Mucosa of rectum (tissue), 2 donors: ENCODE data around the gene ICE2.
A peak's percentile ranks its signal among the peaks of the same experiment; 100 is the strongest.

ENCODE experiments used
- H3K27ac ChIP-seq, 2 donors: one replicate each; pipeline ENCODE4 v1.7.0; 2013; ENCODE audit warnings: inconsistent platforms in 2 of 2, low read depth in 2 of 2, low read length in 2 of 2
- H3K27me3 ChIP-seq, 2 donors: one replicate each; pipeline ENCODE4 v1.7.0; 2013; ENCODE audit warnings: low read length in 2 of 2; ENCODE audit not compliant: control insufficient read depth in 2 of 2, insufficient read depth in 2 of 2
- H3K36me3 ChIP-seq, 2 donors: one replicate each; pipeline ENCODE4 v1.7.0; 2013; ENCODE audit warnings: low read length in 2 of 2; ENCODE audit not compliant: control insufficient read depth in 2 of 2, insufficient read depth in 2 of 2
- H3K4me1 ChIP-seq, 2 donors: one replicate each; pipeline ENCODE4 v1.7.0; 2013; ENCODE audit warnings: low read length in 2 of 2, mild to moderate bottlenecking in 1 of 2; ENCODE audit not compliant: control insufficient read depth in 2 of 2, insufficient read depth in 2 of 2
- H3K4me3 ChIP-seq, 2 donors: one replicate each; pipeline ENCODE4 v1.7.0; 2013; ENCODE audit warnings: low read length in 2 of 2
- H3K9ac ChIP-seq, 2 donors: one replicate each; pipeline ENCODE4 v1.7.0; 2013; ENCODE audit warnings: low read length in 2 of 2, low read depth in 1 of 2, mild to moderate bottlenecking in 1 of 2
- H3K9me3 ChIP-seq, 2 donors: one replicate each; pipeline ENCODE4 v1.7.0; 2013; ENCODE audit warnings: low read length in 2 of 2; ENCODE audit not compliant: control insufficient read depth in 2 of 2
- donor health status: healthy.
- donor health status: Normal muscosa, but diverticular disease.

Gene ICE2

DNA sequence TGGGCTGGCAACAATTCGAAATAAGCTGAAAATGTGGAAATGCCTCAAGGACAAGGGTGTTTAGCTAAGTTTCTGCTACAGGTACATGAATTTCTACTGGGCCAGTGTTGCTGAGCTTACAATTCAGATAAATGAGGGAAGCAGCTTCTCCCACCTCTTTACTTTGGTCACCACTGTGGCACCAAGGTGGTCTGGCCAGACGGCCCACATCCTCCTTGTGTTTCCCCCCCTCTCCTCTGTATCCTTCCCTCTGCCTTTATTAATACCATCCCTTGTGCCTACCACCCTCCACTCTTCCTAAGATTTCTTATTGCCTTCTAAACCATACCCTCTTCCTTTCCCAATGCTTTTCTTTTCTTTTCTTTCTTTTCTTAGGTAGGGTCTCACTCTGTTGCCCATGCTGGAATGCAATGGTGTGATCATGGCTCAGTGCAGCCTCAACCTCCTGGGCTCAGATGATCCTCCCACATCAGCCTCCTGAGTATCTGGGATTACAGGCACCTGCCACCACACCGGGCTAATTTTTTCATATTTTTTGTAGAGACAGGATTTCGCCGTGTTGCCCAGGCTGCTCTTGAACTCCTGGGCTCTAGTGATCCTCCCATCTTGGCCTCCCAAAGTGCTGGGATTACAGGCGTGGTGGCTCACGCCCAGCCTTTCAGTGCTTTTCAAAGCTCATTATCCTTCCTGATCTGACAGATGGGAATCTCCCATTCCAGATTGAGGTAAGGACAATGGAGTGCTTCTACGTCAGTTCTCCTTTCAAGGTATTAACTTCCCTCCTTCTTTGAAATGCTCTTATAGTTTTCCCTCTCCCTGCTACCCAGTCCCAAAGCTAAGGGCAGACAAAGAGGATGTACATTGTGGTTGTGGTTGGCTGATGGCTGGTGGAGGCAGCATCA, 95.9 kb downstream of the ICE2 start:
- Histone ChIP-seq H3K9me3 (no peaks in the 10 kb centered on the region), H3K4me1 (peaks cover 5 to 11% of the 10 kb centered on the region in 2 donors), H3K27me3 (no peaks in the 10 kb centered on the region), H3K36me3 (peaks cover 54 to 55% of the 10 kb centered on the region in 2 donors), H3K9ac (no peak overlapping the region), H3K4me3 (no peak overlapping the region), H3K27ac (no peak overlapping the region)

DNA sequence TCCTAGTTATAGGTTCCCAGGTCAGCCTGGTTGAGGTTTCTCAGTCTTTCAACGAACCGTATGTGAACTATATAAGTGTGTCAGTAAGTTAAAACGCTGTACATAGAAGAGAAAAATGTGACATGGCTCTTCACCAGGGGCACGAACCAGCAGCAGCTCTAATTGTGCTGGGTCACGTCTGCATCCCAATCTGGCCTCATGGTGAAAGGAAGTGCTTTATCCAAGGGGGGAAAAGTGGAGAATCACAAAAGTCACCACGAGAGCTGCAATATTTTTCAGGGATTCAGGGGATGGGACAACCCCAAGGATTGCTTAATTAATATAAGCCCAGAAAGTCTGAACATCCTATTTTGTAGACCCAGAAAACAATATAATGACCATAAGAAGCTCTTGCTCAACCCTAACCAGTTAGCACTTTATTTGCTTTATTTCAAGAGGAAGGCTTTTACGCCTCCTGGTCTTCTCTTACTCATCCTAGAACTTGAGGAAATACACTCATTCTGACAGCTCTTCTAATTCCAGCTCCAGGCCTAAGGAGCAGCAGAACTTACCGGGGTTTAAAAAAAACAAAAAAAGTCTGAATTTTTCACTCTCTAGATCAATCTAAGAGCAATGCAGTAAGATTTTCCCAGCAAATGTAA, 97.7 kb downstream of the ICE2 start:
- no peaks in the 10 kb centered on the region for H3K27me3 ChIP-seq
- no peak overlapping the region for H3K4me3 ChIP-seq
- H3K27ac ChIP-seq: no peak overlapping the region
- peaks cover 65 to 67% of the 10 kb centered on the region in 2 donors for H3K36me3 ChIP-seq
- peaks cover 5 to 11% of the 10 kb centered on the region in 2 donors for H3K4me1 ChIP-seq
- H3K9me3 ChIP-seq: no peaks in the 10 kb centered on the region
- H3K9ac ChIP-seq: no peak overlapping the region

DNA sequence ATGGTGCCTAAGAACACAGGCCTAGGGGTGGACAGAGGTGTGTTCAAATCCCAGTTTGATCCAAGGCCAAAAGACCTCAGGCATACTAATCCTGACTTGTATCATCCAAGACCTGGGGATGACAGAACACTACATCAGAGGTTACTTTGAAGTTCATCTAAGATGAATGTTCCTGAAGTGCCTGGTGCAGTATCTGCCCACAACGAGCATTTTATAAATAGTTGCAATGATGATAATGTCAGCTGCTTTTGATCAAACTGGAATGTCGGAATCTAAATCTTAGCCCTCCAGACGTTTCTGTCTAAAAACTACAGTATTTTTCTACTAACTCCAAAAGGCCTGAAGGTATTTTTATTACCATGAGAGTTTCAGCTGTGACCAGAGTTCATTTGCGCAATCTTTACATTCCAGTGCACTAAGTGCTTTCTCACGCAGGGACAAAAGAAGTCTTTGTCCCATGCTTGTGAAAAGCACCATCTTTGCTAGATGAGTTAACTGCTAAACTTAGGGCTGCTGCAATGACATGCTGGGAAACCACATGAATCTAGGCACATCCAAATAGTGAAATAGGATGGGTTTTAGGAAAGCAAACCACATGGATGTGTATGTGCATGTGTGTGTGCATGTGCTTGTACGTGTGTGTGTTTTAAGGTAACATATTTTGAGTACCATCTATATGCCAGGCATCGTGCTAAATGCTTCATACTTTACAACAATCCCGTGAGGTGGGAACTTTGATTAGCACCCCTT, 99.2 kb downstream of the ICE2 start:
- Histone ChIP-seq H3K27me3 (no peaks in the 10 kb centered on the region), H3K4me3 (no peak overlapping the region), H3K4me1 (peaks cover 5 to 8% of the 10 kb centered on the region in 2 donors), H3K9me3 (no peaks in the 10 kb centered on the region), H3K27ac (peak overlapping the region; percentile 61 to 69), H3K9ac (peak overlapping the region in 1 of 2 donors; percentile 0), H3K36me3 (peaks cover 64 to 69% of the 10 kb centered on the region in 2 donors)

DNA sequence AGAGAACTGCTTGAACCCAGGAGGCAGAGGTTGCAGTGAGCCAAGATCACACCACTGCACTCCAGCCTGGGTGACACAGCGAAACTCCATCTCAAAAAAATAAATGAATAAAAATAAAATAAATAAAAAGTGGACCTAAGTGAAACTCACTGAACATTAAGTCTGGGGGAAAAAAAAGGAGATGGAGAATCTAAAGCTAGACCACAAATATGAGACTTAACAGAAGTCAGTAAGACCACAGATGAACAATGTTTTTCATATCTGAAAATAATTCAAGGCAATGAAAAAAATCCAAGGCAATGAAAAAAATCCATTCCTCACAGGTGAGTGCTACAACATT, 99.8 kb downstream of the ICE2 start:
- Histone ChIP-seq H3K9ac (no peak overlapping the region), H3K4me3 (no peak overlapping the region), H3K27me3 (no peaks in the 10 kb centered on the region), H3K36me3 (peaks cover 66 to 69% of the 10 kb centered on the region in 2 donors), H3K4me1 (peaks cover 5 to 8% of the 10 kb centered on the region in 2 donors), H3K27ac (peak overlapping the region; percentile 39 to 69), H3K9me3 (no peaks in the 10 kb centered on the region)

DNA sequence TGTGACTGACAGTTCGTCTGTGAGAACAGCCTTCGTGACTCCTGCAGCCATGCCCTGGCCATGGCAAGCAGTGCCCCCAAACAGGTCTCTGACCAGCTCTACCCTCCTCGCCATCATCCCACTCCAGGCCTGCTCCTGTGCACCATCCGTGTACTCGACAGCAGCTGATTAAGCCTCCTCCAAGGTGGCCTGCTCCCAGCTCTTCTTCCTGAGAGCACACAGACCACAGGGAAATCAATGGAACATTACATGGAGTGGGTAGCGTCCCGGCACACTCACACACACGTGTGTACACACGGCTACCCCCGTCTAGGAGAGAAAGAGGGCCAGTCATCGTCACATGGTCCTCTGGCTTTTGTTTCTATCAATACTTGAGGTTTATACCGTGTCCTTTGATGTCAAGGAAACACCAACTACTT, 102.3 kb downstream of the ICE2 start:
- no peaks in the 10 kb centered on the region for H3K27me3 ChIP-seq

DNA sequence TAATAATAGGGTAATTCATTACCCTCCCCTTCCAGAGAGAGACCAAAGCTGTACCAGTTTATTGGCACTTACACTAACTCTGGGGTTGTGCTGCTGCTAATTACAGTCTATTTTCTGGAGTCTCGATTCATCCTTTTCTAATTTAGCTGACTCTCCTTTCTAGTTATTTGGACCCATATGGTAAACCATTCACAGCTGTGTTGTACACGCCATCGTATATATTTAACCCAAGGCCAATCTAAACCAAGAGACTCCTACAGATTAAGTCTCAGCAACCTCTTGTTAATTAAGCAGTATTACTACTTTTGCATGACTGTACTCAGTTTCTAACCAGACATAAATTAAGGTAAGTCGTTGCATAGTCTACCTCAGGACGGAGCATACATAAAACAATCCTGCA, 103.6 kb downstream of the ICE2 start:
- no peaks in the 10 kb centered on the region for H3K27me3 ChIP-seq
- no peak overlapping the region for H3K27ac ChIP-seq
- peaks cover 57 to 64% of the 10 kb centered on the region in 2 donors for H3K36me3 ChIP-seq
- H3K9me3 ChIP-seq: no peaks in the 10 kb centered on the region
- H3K4me1 ChIP-seq: peaks cover 10 to 26% of the 10 kb centered on the region in 2 donors
- no peak overlapping the region for H3K9ac ChIP-seq
- H3K4me3 ChIP-seq: no peak overlapping the region

More for the DNA sequence above, 102.3 kb downstream of the ICE2 start:
- Histone ChIP-seq H3K9me3 (no peaks in the 10 kb centered on the region), H3K9ac (no peak overlapping the region), H3K4me3 (no peak overlapping the region), H3K4me1 (peaks cover 8 to 13% of the 10 kb centered on the region in 2 donors), H3K27ac (no peak overlapping the region), H3K36me3 (peaks cover 57% of the 10 kb centered on the region in 2 donors)

DNA sequence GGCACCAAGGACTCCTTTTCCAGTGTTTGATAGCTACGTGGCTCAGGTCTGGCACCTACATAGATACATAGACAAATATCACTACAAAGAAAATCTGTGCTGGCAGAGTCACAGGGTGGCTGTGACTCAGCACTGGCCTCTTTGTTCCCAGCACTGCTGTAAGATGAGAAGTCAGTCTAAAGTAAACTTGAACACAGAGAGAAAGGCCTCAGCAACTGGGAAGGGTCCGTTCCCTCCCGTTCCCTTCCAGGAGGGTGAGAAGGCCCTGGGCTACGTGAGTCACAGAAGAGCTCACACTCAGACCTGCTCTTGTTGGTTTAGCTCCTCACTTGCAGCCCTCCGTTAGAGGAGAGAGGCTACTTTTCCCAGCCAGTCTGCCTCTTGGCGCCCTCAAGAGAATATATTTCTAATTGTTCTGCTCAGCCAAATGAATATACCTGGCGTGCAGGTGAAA, 104.3 kb downstream of the ICE2 start:
- H3K4me1 ChIP-seq: peaks cover 8 to 22% of the 10 kb centered on the region in 2 donors
- no peaks in the 10 kb centered on the region for H3K27me3 ChIP-seq
- no peak overlapping the region for H3K9ac ChIP-seq
- H3K27ac ChIP-seq: peak overlapping the region in 1 of 2 donors; percentile 11
- no peak overlapping the region for H3K4me3 ChIP-seq
- peaks cover 56 to 64% of the 10 kb centered on the region in 2 donors for H3K36me3 ChIP-seq
- H3K9me3 ChIP-seq: no peaks in the 10 kb centered on the region

DNA sequence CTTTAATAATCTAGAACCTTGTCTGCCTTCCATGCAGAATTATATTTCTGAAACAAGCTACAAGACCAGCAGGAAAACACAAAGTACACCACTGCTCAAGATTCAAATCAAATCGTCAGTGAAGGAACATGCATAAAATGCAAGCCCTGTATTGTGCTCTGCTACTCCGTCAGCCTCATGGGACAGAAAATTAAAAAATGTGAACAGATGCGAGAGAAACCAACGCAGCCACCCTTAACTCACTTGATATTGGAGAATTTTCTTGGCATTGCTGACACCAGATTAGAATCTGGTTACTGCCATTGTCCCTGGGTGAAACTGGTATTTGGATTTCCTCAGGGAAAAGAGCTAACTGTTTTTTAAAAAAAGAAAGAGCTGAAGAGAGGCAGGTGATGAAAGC, 104.7 kb downstream of the ICE2 start:
- Histone ChIP-seq H3K9me3 (no peaks in the 10 kb centered on the region), H3K27me3 (no peaks in the 10 kb centered on the region), H3K4me1 (peaks cover 6 to 22% of the 10 kb centered on the region in 2 donors), H3K9ac (no peak overlapping the region), H3K27ac (peak overlapping the region in 1 of 2 donors; percentile 11), H3K4me3 (no peak overlapping the region), H3K36me3 (peaks cover 55 to 60% of the 10 kb centered on the region in 2 donors)

DNA sequence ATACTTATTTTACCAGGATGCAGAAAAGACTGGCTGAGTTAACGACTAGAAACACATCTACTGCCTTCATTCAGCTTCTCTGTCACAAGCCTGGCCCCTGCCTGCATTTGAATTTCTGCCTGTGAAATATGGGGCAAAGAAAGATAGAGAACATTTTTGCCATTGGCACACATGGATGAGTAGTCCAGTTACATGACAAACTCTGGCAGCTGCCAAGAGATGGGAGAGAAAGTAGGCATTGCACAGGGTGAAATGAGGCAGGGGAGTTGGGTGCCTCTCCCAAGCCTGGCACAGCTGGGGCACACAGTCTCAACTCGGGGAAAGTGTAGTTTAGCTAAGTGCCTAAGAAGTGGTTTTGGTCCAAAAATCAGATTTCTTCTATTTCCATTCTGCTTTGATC, 105.2 kb downstream of the ICE2 start:
- H3K27me3 ChIP-seq: no peaks in the 10 kb centered on the region
- H3K36me3 ChIP-seq: peaks cover 55 to 59% of the 10 kb centered on the region in 2 donors
- H3K4me1 ChIP-seq: peaks cover 5 to 22% of the 10 kb centered on the region in 2 donors
- H3K27ac ChIP-seq: peak overlapping the region in 1 of 2 donors; percentile 11
- H3K9ac ChIP-seq: no peak overlapping the region
- H3K9me3 ChIP-seq: no peaks in the 10 kb centered on the region
- no peak overlapping the region for H3K4me3 ChIP-seq
